GM21619 (cell line): Measurements from ENCODE around the gene CFAP221.
A peak's percentile ranks its signal among the peaks of the same experiment; 100 is the strongest.

Experiments used
- ATAC-seq: cut with Tn5 transposase; IDR thresholded peaks from one replicate; pipeline ENCODE4 v1.9.1; 2021; ENCODE audit not compliant: unreplicated experiment

CFAP221 gene

DNA sequence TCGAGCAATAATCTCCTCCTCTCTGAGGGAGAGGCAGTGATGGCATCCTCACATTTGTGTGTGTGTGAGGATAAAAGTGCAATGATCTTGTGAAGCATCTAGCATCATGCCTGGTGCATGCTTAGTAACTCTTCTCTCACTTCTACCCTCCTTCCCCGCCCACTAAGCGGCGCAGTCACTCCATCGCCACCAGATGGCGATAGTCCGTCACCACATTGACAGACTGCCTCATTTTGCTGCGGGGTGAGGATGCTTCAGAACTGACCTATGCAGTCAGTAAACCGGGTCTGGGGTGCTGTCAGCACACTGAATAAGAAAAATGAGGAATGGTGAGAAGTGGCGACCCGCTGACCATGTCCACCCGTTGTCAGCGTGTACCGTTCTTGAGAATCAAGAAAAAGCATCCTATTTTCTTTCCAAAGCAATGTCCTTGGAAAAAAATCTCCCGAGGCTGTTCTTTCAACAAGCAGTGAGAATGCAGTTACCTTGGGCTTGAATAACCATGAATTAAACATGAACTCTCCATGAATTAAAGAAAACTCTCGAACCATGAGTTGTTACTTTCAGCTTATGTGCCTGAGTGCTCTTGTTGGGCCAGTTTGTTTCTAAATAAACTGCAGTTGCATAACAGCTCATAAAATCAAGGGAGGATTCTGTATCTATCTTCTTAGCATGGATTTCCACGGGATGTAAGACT, 97.5 kb downstream of the CFAP221 start:
- ATAC-seq = peak; percentile 97

- ATAC-seq = no peak
Measured at GRCh38 chr2:119644186-119644585, 99.9 kb downstream of the CFAP221 start.

DNA sequence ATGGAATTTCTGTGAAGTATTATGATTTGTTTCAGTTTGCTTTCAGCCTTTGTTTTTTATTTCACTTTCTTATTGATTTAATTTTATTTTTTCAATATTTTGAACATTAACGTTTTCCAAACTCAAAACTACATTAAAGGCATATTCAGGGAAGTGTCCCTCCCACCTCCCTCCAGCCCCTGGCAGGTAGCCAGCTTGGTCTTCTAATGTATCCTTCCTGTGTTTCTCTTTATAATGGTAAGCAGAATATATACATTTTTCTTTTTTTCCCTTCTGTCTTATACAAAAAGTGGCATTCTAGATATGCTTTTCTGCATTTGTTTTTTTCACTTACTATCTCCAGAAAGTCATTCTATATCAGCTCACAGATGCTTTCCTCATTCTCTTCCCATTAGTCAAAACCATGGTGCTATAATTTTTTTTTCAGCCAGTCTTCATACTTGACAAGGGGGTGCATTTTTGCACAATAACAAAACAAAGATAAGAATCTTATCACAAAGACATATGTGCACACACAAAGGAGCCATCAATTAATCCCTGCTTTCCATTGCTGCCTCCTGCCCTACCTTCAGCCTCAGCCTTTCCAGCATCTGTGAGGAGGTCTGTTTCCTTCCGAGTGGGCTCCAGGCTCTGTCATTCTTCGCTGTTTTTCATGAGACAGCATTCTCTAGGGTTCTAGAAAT, 101.1 kb downstream of the CFAP221 start:
- ATAC-seq = no peak

GRCh38 chr2:119646149-119646548, 101.9 kb downstream of the CFAP221 start:
- no peak for ATAC-seq

DNA sequence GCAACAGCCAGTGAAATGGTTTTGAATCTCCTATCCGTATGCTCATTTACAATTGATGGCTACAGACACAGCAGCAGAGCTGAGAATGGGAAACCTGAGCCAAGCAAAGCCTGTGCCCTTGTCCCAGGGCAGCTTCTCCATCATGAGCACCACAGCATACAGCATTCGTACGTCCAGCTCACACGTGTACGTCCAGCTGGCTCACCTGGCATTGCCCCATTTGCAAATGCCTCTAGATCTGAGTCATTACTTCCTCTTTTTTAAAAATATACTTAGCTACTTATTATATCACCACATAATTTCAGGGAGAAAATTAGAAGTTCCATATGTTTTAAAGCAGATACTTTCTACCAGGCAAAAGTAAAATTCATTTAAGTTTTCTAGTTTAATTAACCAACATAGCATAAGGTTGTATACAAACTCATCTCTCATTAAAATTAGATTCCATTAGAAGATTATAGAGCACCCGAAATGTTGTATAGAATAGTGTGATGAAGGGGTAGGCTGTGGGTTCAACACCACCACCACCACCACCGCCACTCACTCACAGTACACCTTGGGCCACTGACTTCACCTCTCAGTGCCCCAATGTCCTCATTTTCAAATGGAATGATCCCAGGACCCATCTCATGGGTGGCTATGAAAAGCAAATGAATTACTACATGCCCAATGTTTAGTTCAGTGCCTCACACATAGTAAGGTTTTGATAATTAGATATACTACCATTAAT, 103.4 kb downstream of the CFAP221 start:
- ATAC-seq = peak; percentile 89

DNA sequence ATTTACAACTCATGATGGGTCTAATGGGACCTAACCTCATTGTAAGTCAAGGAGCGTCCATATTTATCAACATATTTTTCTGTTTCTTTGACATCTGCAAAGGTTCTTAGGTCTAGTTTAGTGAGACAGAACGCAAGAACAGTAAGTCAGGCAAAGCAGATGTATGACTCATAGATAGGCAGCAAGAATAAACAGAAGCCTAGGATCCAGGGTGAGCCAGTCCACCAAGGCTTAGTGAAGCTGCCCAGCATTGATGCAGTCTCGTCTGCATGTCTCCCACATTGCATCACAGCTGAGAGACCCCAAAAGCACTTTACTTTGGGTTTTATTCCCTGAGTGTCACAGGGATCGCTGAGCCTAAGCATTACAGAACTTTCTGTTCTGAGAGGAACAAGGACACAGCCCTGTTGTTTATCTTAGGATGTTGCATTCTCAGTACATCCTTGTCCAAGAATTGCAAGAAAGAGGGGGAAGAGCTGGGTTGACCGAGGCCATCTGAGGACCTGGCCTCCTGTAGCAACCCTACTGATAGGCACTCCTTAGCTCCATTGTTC, 105.2 kb downstream of the CFAP221 start:
- no peak for ATAC-seq

DNA sequence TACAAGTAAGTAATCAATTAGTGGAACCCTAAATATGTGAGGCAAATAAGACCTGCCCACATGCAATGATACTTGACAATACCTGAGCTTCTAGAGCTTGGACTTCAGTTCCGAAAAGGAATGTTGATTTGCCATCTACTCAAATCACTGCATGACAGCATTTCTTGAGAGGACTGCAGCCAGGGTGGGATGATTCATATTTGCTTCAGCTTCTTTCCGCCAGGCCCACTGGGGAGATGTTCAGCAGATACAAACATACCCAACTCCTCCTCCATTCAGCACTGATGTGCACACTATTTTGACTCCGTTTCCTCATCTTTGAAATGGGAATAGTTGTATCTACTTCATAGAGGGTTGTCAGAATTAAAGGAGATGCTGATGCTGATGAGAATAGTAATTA, 106.0 kb downstream of the CFAP221 start:
- ATAC-seq = no peak

DNA sequence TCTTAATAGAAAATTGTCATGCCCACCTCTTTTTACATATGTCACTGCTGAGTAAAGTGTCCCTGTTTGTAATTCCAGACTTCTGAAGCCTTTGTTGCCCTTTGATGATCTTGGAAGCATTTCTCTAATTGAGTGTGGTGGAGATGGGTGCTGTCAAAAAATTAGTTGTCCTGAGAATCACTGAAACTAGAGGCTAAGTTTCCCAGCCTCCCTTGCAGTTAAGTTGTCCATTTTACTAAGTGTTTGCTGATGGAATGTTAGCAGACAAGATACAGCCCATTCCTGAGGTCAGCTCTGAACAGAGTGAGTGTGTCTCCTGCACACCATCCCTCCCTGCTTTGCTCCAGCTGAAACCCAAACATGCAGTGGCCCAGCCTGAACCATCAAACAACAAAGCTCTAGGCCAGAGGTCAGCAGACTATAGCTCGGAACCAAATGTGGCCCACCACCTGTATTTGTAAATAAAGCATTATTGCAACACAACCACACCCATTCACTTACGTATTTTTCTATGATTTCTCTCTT, 106.7 kb downstream of the CFAP221 start:
- ATAC-seq = no peak

DNA sequence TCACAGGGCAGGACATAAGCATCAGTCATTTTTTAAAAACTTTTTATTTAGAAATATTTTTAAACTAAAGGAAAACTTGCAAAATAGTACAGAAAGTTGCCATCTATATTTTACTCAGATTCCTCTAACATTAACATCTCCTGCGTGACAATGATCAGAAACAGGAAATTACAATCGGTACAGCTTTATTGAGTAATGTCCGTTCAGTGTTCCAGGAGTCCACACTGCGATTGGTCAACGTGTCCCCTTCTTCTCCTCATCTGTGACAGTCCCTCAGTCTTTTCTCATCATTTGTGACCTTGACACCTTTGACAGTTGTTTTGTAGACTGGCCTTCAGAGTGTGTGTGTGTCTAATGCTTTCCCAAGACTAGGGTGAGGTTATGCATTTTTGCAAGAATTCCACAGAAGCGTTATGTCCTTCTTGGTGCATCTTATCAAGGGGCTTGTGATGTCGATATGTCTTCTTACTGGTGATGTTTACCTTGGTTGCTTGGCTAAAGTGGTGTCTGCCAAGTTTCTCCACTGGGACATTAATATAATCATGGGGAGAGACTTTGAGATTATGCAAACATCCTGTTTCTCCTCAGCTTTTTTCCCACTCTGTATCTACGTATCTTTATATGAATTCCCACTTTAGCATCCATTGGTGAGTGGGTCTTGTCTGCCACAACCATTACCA, 113.4 kb downstream of the CFAP221 start:
- ATAC-seq = no peak

- no peak for ATAC-seq
Measured at GRCh38 chr2:119659601-119660342, 115.5 kb downstream of the CFAP221 start.

DNA sequence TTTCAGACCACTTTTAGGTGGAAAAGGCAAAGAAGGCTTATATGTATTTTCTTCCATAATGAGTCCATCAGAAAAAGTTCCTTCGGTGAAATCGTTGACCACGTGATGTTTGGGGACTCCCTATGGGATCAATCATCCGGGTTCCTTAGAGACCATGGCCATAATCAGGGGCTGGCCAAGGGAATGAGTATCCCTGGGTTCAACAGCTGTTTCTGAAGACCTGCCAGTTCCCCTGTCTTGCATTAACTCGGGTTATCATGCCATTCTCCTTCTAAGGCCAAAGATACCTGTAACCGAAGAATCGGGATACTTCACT, 116.1 kb downstream of the CFAP221 start:
- no peak for ATAC-seq

DNA sequence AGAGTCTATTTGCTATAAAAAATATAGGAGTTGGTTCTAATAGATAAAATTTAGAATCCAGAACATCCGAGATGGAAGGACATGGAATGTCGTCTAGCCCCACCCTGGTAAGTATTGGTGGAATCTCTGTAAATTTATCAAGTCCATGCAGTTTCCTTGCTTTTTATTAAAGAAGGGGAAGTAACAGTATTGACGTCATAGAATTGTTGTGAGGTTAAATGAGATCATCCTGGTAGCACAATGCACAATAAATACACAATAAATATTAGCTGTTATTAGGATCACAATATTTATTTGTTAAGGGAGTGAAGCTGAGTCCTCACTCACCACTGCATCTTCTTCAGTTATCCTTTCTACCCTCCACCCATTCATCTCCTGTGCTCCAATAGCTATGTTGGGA, 118.0 kb downstream of the CFAP221 start:
- ATAC-seq = no peak

DNA sequence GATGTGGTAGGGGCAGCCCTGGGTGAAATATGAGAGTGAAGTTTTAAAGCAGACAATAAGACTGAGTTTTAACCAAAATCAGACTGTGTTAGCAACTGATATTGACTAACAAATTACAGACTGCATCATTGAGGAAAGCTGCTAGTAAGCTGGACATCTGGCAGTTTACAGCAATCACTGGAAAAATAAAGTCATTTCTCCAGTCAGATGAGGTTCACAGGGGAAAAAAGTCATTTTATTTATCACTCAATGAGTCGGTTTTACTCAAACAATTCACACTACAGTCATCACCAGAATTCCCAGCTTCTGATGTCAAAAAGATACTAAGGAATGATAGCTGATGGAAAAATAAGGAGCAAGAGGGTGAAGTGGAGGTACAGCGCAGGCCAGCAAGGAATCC, 124.3 kb downstream of the CFAP221 start:
- no peak for ATAC-seq

DNA sequence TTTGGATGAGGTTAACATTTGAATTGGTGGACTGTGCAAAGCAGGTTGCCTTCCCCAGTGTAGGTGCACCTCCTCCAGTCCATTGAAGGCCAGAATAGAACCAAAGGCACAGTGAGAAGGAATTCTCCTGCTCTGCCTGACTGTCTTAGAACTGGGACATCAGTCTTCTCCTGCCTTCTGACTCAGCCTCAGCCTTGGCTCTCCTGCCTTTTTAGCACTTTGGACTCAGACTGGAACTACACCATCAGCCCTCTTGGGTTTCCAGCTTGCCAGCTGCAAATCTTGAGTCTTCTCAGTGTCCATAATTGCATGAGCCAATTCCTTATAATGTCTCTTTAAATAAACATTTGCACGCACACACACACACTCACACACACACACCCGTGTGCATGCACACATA, 126.8 kb downstream of the CFAP221 start:
- no peak for ATAC-seq

DNA sequence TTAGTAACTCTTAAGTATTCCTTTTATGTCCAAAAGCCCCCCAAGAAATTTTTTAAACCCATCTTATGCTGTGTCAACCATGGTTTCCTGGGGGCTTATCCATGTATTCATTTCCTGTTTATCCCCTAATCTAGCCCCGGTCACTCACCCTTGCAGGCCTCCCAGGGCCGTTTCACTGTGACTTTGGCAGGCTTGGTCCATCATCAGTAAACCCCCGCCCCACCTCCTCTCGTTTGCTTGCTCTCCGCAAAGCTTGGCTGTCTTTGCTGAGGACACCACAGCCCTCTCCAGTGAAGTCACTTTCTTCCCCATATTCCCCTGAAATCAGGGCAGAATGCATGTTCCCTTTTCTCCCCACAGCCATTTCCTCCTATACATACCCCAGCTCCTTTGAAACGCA, 127.5 kb downstream of the CFAP221 start:
- no peak for ATAC-seq

DNA sequence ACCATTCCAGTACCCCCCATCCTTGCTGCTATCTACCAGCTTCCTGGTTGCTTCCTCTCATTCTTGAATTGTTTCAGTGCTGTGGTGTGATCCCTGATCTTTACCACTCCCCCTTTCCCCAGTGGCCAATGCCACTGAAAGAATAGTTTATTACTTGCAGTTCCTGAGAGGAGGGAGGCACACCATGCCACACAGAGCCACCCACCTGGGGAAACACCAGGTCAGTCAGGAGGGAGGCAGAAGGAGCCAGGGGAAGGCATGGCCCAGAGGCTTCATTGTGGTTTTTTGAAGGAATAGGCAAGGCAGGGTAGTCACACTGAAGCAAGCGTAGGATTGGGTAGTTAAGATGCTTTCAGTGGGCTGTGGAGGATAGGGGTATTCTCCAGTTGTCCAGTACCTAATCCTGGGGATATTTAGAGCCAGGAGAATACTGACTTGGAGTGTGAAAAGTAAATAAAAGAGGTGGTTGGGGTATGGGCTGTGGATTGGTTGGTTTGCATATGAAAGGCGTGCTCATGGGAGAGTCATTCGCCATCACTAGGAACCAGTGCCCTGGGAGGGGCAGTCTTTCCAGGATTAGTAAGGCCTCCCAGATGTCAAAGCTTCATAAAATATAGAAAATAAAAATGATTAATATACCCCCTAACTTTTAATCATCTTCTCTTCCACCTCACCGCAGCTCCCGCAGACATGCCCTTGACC, 128.1 kb downstream of the CFAP221 start:
- no peak for ATAC-seq

DNA sequence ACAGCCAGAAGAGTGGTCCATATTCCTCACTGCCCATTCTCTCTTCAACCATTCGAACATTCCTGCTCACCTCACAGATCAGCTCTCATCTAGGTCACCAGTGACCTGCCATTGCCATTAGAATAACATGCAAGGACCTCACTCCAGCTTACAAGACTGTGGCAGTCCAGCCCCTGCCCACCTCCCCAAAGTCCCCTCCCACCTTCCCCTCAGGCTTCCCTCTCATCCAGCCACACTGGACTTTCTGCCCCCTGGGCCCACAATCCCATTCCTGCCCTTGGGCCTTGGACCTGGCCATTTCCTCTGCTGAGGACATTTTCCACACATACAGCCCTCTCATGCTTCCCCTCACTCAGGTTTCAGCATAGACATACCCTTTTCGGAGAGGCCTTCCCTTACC, 129.5 kb downstream of the CFAP221 start:
- ATAC-seq = no peak

DNA sequence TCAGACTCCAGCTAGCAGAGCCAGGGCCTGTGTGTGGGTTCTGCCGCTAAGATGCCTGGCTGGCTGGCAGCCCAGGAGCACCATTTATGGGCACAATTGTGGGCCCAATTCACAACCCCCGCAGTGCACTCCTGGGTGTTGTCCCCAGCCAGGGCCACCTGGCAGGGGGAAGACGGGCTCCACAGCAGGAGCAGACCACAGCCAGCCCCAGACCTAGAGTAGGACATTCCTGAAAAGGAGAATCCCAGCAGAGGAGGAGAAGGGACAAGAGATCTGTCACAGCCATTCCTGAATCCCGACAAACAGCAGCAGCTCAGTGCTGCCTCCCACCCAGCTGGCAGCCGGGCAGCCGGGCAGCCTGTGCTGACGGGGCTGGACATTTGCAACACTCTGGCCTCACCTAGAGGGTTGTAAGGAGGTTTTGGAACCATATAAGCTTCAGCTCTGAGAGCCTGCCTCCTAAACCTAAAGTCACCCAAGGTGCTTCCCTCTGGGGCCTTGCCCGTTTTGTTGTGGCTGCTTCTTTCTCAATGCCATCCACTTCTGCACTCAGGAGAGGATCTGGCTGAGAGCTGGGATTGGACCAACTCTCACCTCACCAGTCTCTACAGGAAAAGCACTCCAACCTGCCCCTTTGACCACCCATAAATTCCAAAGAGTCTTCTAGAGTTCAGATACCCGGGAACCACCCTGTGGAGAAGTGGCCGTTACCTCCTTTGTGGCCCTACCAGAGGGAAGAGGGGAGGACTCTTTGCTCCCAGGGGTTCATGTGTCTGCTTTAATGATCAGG, 130.7 kb downstream of the CFAP221 start:
- ATAC-seq = no peak

DNA sequence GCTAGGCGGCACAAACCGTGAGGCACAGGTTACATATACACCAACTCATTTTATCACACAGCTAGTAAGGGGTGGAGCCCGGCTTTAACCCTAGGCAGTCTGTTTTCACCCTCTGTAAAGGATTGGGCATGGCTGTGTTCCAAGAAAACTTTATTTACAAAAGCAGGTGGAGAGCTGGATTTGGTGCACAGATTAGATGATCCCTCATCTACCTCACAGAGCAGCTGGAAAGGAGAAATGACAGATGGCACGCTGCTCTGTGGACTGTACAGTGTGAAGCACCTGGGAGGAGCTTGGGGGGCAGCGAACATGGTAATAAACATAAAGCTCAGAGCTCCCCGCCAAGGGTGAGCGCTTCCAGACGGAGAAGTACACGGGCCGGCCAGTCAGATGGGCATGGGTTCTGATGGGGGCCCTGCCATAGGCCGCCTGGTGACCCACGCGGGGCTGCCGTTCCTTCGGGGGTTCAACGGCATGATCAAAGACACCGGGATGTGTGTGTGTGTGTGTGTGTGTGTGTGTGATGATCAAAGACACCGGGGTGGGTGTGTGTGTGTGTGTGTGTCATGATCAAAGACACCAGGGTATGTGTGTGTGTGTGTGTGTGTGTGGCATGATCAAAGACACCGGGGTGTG, 133.9 kb downstream of the CFAP221 start:
- ATAC-seq = no peak
